ENCODE results near the gene ADAMTS14. TPM values are rescaled to one million over a fixed set of nuclear protein-coding genes. Genes with fewer than 3 reads are reported as not detected.

ADAMTS14 gene
- total RNA-seq, 2 experiments from 2014 or later = not detected

- Histone ChIP-seq H3K4me3 (ENCODE audit: low read length) (no peak overlapping the region), H3K36me3 (ENCODE audit: insufficient read depth, low read length) (no peaks in the 10 kb centered on the region), H3K27me3 (ENCODE audit: control insufficient read depth in 1 of 2, insufficient read depth in 2 of 2, low read length in 2 of 2) (no peaks in the 10 kb centered on the region), H3K27ac (ENCODE audit: low read depth in 1 of 2, low read length in 2 of 2) (no peak overlapping the region), H3K9me3 (ENCODE audit: control insufficient read depth in 1 of 2, insufficient read depth in 1 of 2, low read length in 2 of 2) (no peaks in the 10 kb centered on the region), H3K4me1 (ENCODE audit: insufficient read depth, low read length) (no peaks in the 10 kb centered on the region)
- no peak overlapping the region for H3K4me3 Mint-ChIP-seq
- CTCF ChIA-PET = no interaction called here
- H3K9me3 Mint-ChIP-seq = no peaks in the 10 kb centered on the region
- H3K27ac Mint-ChIP-seq = no peak overlapping the region
- no peaks in the 10 kb centered on the region for H3K36me3 Mint-ChIP-seq (ENCODE audit: low read depth)
- intact Hi-C loops (cut with DNase I, micrococcal nuclease) = no loop called here
- H3K27me3 Mint-ChIP-seq = no peaks in the 10 kb centered on the region
- TF ChIP-seq CTCF (IDR thresholded peaks at IDR 0.05) = no peak
- DNase-seq (no peak), ATAC-seq (ENCODE audit: poor library complexity) (no peak)
- POLR2A ChIA-PET = no interaction called here
- no peaks in the 10 kb centered on the region for H3K4me1 Mint-ChIP-seq (ENCODE audit: low read depth)
Measured at GRCh38 chr10:70743879-70744278, 71.6 kb downstream of the ADAMTS14 start.

- POLR2A ChIA-PET = no interaction called here
- intact Hi-C loops (cut with DNase I, micrococcal nuclease) = no loop called here
- H3K36me3 Mint-ChIP-seq (ENCODE audit: low read depth) = no peaks in the 10 kb centered on the region
- no peak for DNase-seq
- no peaks in the 10 kb centered on the region for H3K27me3 Mint-ChIP-seq
- Histone ChIP-seq H3K9me3 (ENCODE audit: control insufficient read depth in 1 of 2, insufficient read depth in 1 of 2, low read length in 2 of 2) (no peaks in the 10 kb centered on the region), H3K27ac (ENCODE audit: low read depth in 1 of 2, low read length in 2 of 2) (no peak overlapping the region), H3K27me3 (ENCODE audit: control insufficient read depth in 1 of 2, insufficient read depth in 2 of 2, low read length in 2 of 2) (no peaks in the 10 kb centered on the region), H3K4me3 (ENCODE audit: low read length) (no peak overlapping the region), H3K4me1 (ENCODE audit: insufficient read depth, low read length) (no peaks in the 10 kb centered on the region), H3K36me3 (ENCODE audit: insufficient read depth, low read length) (no peaks in the 10 kb centered on the region)
- no peak for ATAC-seq (ENCODE audit: poor library complexity)
- H3K4me1 Mint-ChIP-seq (ENCODE audit: low read depth) = no peaks in the 10 kb centered on the region
- no peak for TF ChIP-seq CTCF (IDR thresholded peaks at IDR 0.05)
- H3K27ac Mint-ChIP-seq = no peak overlapping the region
- CTCF ChIA-PET = no interaction called here
- H3K9me3 Mint-ChIP-seq = no peaks in the 10 kb centered on the region
- H3K4me3 Mint-ChIP-seq = no peak overlapping the region
Measured at GRCh38 chr10:70744617-70745143, 72.4 kb downstream of the ADAMTS14 start.

- Mint-ChIP-seq H3K4me3 (no peak overlapping the region), H3K27ac (no peak overlapping the region), H3K36me3 (ENCODE audit: low read depth) (no peaks in the 10 kb centered on the region), H3K9me3 (no peaks in the 10 kb centered on the region), H3K27me3 (no peaks in the 10 kb centered on the region), H3K4me1 (ENCODE audit: low read depth) (no peaks in the 10 kb centered on the region)
- Histone ChIP-seq H3K4me3 (ENCODE audit: low read length) (no peak overlapping the region), H3K4me1 (ENCODE audit: insufficient read depth, low read length) (no peaks in the 10 kb centered on the region), H3K27ac (ENCODE audit: low read depth in 1 of 2, low read length in 2 of 2) (no peak overlapping the region), H3K27me3 (ENCODE audit: control insufficient read depth in 1 of 2, insufficient read depth in 2 of 2, low read length in 2 of 2) (no peaks in the 10 kb centered on the region), H3K9me3 (ENCODE audit: control insufficient read depth in 1 of 2, insufficient read depth in 1 of 2, low read length in 2 of 2) (no peaks in the 10 kb centered on the region), H3K36me3 (ENCODE audit: insufficient read depth, low read length) (no peaks in the 10 kb centered on the region)
- DNase-seq = no peak
- no peak for ATAC-seq (ENCODE audit: poor library complexity)
- POLR2A ChIA-PET = no interaction called here
- CTCF ChIA-PET = no interaction called here
- no peak for TF ChIP-seq CTCF (IDR thresholded peaks at IDR 0.05)
- intact Hi-C loops (cut with DNase I, micrococcal nuclease) = no loop called here
Measured at GRCh38 chr10:70745555-70745954, 73.2 kb downstream of the ADAMTS14 start.
